Erythroblast (primary cell): ENCODE data around the gene C12orf76.

ENCODE experiments used
- GATA1 ChIP-seq: IDR thresholded peaks from 2 replicates; pipeline ENCODE4 v1.6.1; 2011; ENCODE audit warnings: low read depth, mild to moderate bottlenecking, control low read depth, low read length, moderate library complexity
- POLR2A ChIP-seq: IDR thresholded peaks from 2 replicates; pipeline ENCODE4 v1.6.1; 2011; ENCODE audit warnings: mild to moderate bottlenecking, low read length

DNA sequence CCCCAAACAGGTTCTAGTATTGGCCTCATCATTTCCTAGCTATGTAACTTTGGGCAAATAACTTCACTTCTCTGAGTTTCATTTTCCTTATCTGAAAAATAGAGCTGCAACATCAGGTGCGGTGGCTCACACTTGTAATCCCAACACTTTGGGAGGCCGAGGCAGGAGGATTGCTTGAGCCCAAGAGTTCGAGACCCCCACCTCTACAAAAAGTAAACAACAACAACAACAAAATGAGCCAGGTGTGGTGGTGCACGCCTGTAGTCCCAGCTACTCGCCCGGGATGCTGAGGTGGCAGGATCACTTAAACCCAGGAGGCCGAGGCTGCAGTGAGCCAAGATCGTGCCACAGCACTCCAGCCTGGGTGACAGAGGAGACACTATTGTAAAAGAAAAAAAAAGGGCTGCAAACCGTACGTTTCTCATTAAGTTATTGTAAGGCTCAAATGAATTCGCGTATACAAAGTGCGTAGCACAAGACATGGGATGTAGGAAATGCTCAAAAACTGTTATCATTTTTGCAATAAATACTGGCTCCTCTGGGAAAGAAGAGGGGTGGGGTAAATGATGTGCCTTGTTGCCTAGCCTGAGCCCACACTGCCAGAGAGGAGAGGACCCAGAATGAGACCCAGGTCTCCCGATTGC is 903 bp downstream of the C12orf76 start:
- no peak for TF ChIP-seq POLR2A
- TF ChIP-seq GATA1: no peak
